ENCODE results near the gene PDZRN4. TPM values are rescaled to one million over a fixed set of nuclear protein-coding genes. Genes with fewer than 3 reads are reported as not detected.

The PDZRN4 gene
- total RNA-seq, 2 donors from 2014 or later: not detected

- Mint-ChIP-seq H3K36me3 (ENCODE audit: low read depth) (no peaks in the 10 kb centered on the region), H3K27ac (no peak overlapping the region), H3K4me1 (no peaks in the 10 kb centered on the region), H3K27me3 (no peaks in the 10 kb centered on the region), H3K9me3 (peaks cover 7% of the 10 kb centered on the region), H3K4me3 (no peak overlapping the region)
- no peak for ATAC-seq (replicated peaks)
These were observed 221.5 kb downstream of the PDZRN4 start for GRCh38 chr12:41409628-41410027.

- H3K4me3 Mint-ChIP-seq: no peak overlapping the region
- no peak overlapping the region for H3K27ac Mint-ChIP-seq
- H3K27me3 Mint-ChIP-seq: peaks cover 3% of the 10 kb centered on the region
- H3K9me3 Mint-ChIP-seq: no peaks in the 10 kb centered on the region
- no peaks in the 10 kb centered on the region for H3K36me3 Mint-ChIP-seq (ENCODE audit: low read depth)
- no peaks in the 10 kb centered on the region for H3K4me1 Mint-ChIP-seq
- no peak for ATAC-seq (replicated peaks)
These were observed 230.5 kb downstream of the PDZRN4 start for GRCh38 chr12:41418586-41418985.

GRCh38 chr12:41419131-41419893 is 231.2 kb downstream of the PDZRN4 start:
- no peak overlapping the region for H3K4me3 Mint-ChIP-seq
- H3K27me3 Mint-ChIP-seq: peaks cover 3% of the 10 kb centered on the region
- H3K36me3 Mint-ChIP-seq (ENCODE audit: low read depth): no peaks in the 10 kb centered on the region
- no peaks in the 10 kb centered on the region for H3K9me3 Mint-ChIP-seq
- H3K4me1 Mint-ChIP-seq: no peaks in the 10 kb centered on the region
- no peak for ATAC-seq (replicated peaks)
- H3K27ac Mint-ChIP-seq: no peak overlapping the region

GRCh38 chr12:41424651-41425050 is 236.5 kb downstream of the PDZRN4 start:
- H3K36me3 Mint-ChIP-seq (ENCODE audit: low read depth): no peaks in the 10 kb centered on the region
- H3K9me3 Mint-ChIP-seq: no peaks in the 10 kb centered on the region
- ATAC-seq (replicated peaks): no peak

GRCh38 chr12:41433460-41433859 is 245.3 kb downstream of the PDZRN4 start:
- H3K27ac Mint-ChIP-seq: no peak overlapping the region
- H3K9me3 Mint-ChIP-seq: no peaks in the 10 kb centered on the region
- no peak overlapping the region for H3K4me3 Mint-ChIP-seq
- no peak for ATAC-seq (replicated peaks)
- H3K36me3 Mint-ChIP-seq (ENCODE audit: low read depth): no peaks in the 10 kb centered on the region
- no peaks in the 10 kb centered on the region for H3K4me1 Mint-ChIP-seq
- peaks cover 10% of the 10 kb centered on the region for H3K27me3 Mint-ChIP-seq

More at GRCh38 chr12:41424651-41425050, 236.5 kb downstream of the PDZRN4 start:
- H3K4me1 Mint-ChIP-seq: no peaks in the 10 kb centered on the region
- H3K27me3 Mint-ChIP-seq: peaks cover 7% of the 10 kb centered on the region
- no peak overlapping the region for H3K4me3 Mint-ChIP-seq
- no peak overlapping the region for H3K27ac Mint-ChIP-seq

- Mint-ChIP-seq H3K4me1 (no peaks in the 10 kb centered on the region), H3K4me3 (no peak overlapping the region), H3K36me3 (ENCODE audit: low read depth) (no peaks in the 10 kb centered on the region), H3K27me3 (peaks cover 6% of the 10 kb centered on the region), H3K9me3 (no peaks in the 10 kb centered on the region), H3K27ac (no peak overlapping the region)
- no peak for ATAC-seq (replicated peaks)
These were observed 248.0 kb downstream of the PDZRN4 start for GRCh38 chr12:41436076-41436475.

GRCh38 chr12:41437563-41437962 is 249.4 kb downstream of the PDZRN4 start:
- peaks cover 3% of the 10 kb centered on the region for H3K27me3 Mint-ChIP-seq
- H3K36me3 Mint-ChIP-seq (ENCODE audit: low read depth): no peaks in the 10 kb centered on the region
- no peaks in the 10 kb centered on the region for H3K9me3 Mint-ChIP-seq
- no peak overlapping the region for H3K4me3 Mint-ChIP-seq
- H3K4me1 Mint-ChIP-seq: no peaks in the 10 kb centered on the region
- no peak for ATAC-seq (replicated peaks)
- no peak overlapping the region for H3K27ac Mint-ChIP-seq

- Mint-ChIP-seq H3K27ac (no peak overlapping the region), H3K36me3 (ENCODE audit: low read depth) (no peaks in the 10 kb centered on the region), H3K4me1 (no peaks in the 10 kb centered on the region), H3K27me3 (peaks cover 2% of the 10 kb centered on the region), H3K9me3 (no peaks in the 10 kb centered on the region), H3K4me3 (no peak overlapping the region)
- ATAC-seq (replicated peaks): no peak
These were observed 250.9 kb downstream of the PDZRN4 start for GRCh38 chr12:41438854-41439541.

GRCh38 chr12:41439801-41440200 is 251.7 kb downstream of the PDZRN4 start:
- H3K27ac Mint-ChIP-seq: no peak overlapping the region
- no peaks in the 10 kb centered on the region for H3K27me3 Mint-ChIP-seq
- no peaks in the 10 kb centered on the region for H3K4me1 Mint-ChIP-seq
- no peaks in the 10 kb centered on the region for H3K36me3 Mint-ChIP-seq (ENCODE audit: low read depth)
- H3K9me3 Mint-ChIP-seq: no peaks in the 10 kb centered on the region
- no peak for ATAC-seq (replicated peaks)
- H3K4me3 Mint-ChIP-seq: no peak overlapping the region

GRCh38 chr12:41441180-41441579 is 253.1 kb downstream of the PDZRN4 start:
- no peaks in the 10 kb centered on the region for H3K27me3 Mint-ChIP-seq
- ATAC-seq (replicated peaks): no peak
- no peak overlapping the region for H3K27ac Mint-ChIP-seq
- no peaks in the 10 kb centered on the region for H3K36me3 Mint-ChIP-seq (ENCODE audit: low read depth)
- no peaks in the 10 kb centered on the region for H3K4me1 Mint-ChIP-seq
- H3K9me3 Mint-ChIP-seq: no peaks in the 10 kb centered on the region
- no peak overlapping the region for H3K4me3 Mint-ChIP-seq

GRCh38 chr12:41442896-41443295 is 254.8 kb downstream of the PDZRN4 start:
- ATAC-seq (replicated peaks): no peak
- Mint-ChIP-seq H3K4me3 (no peak overlapping the region), H3K27me3 (no peaks in the 10 kb centered on the region), H3K36me3 (ENCODE audit: low read depth) (no peaks in the 10 kb centered on the region), H3K4me1 (no peaks in the 10 kb centered on the region), H3K9me3 (no peaks in the 10 kb centered on the region), H3K27ac (no peak overlapping the region)

- H3K27ac Mint-ChIP-seq: no peak overlapping the region
- H3K27me3 Mint-ChIP-seq: no peaks in the 10 kb centered on the region
- no peaks in the 10 kb centered on the region for H3K9me3 Mint-ChIP-seq
- no peak for ATAC-seq (replicated peaks)
- H3K4me3 Mint-ChIP-seq: no peak overlapping the region
- H3K36me3 Mint-ChIP-seq (ENCODE audit: low read depth): no peaks in the 10 kb centered on the region
- no peaks in the 10 kb centered on the region for H3K4me1 Mint-ChIP-seq
These were observed 255.6 kb downstream of the PDZRN4 start for GRCh38 chr12:41443690-41444089.

GRCh38 chr12:41452838-41453407 is 264.8 kb downstream of the PDZRN4 start:
- Mint-ChIP-seq H3K27me3 (peaks cover 5% of the 10 kb centered on the region), H3K4me3 (no peak overlapping the region), H3K27ac (no peak overlapping the region), H3K9me3 (peaks cover 5% of the 10 kb centered on the region), H3K4me1 (no peaks in the 10 kb centered on the region), H3K36me3 (ENCODE audit: low read depth) (no peaks in the 10 kb centered on the region)
- ATAC-seq (replicated peaks): no peak

GRCh38 chr12:41453409-41453808 is 265.3 kb downstream of the PDZRN4 start:
- H3K9me3 Mint-ChIP-seq: peaks cover 5% of the 10 kb centered on the region

More at GRCh38 chr12:41453409-41453808, 265.3 kb downstream of the PDZRN4 start:
- Mint-ChIP-seq H3K4me3 (no peak overlapping the region), H3K36me3 (ENCODE audit: low read depth) (no peaks in the 10 kb centered on the region), H3K27me3 (peaks cover 5% of the 10 kb centered on the region), H3K27ac (no peak overlapping the region), H3K4me1 (no peaks in the 10 kb centered on the region)
- ATAC-seq (replicated peaks): no peak
